HG02981 (cell line): ENCODE measurements around the gene PLEKHG4B.
"Not testable (repeated sequence)": the region's sequence is repeated elsewhere in the genome, so short reads cannot be mapped to it uniquely, and the experiment has no call there.

Experiments
- ATAC-seq: cut with Tn5 transposase; IDR thresholded peaks from one replicate; pipeline ENCODE4 v1.9.1; 2021; ENCODE audit warnings: mild to moderate bottlenecking, moderate library complexity; ENCODE audit not compliant: unreplicated experiment

PLEKHG4B gene

GRCh38 chr5:197892-198489, 106.0 kb downstream of the PLEKHG4B start:
- no peak for ATAC-seq

GRCh38 chr5:198516-199196, 106.7 kb downstream of the PLEKHG4B start:
- no peak for ATAC-seq

GRCh38 chr5:199197-199949, 107.4 kb downstream of the PLEKHG4B start:
- ATAC-seq, result no peak

GRCh38 chr5:199950-200645, 108.1 kb downstream of the PLEKHG4B start:
- no peak for ATAC-seq

GRCh38 chr5:200985-201384, 109.0 kb downstream of the PLEKHG4B start:
- ATAC-seq, result no peak

GRCh38 chr5:201672-202071, 109.7 kb downstream of the PLEKHG4B start:
- ATAC-seq, result no peak

GRCh38 chr5:203246-203930, 111.4 kb downstream of the PLEKHG4B start:
- ATAC-seq, result no peak

- no peak for ATAC-seq
These were observed 112.0 kb downstream of the PLEKHG4B start for GRCh38 chr5:204001-204400.

- ATAC-seq, result no peak
These were observed 112.5 kb downstream of the PLEKHG4B start for GRCh38 chr5:204462-204861.

- ATAC-seq, result no peak
These were observed 113.2 kb downstream of the PLEKHG4B start for GRCh38 chr5:204966-205670.

- no peak for ATAC-seq
These were observed 114.4 kb downstream of the PLEKHG4B start for GRCh38 chr5:206406-206805.

GRCh38 chr5:206927-207536, 115.1 kb downstream of the PLEKHG4B start:
- no peak for ATAC-seq

GRCh38 chr5:207599-207998, 115.6 kb downstream of the PLEKHG4B start:
- ATAC-seq, result no peak

- ATAC-seq, result no peak
These were observed 116.6 kb downstream of the PLEKHG4B start for GRCh38 chr5:208449-209114.

GRCh38 chr5:213803-214395, 121.9 kb downstream of the PLEKHG4B start:
- no peak for ATAC-seq

- ATAC-seq, result not testable (repeated sequence)
These were observed 123.3 kb downstream of the PLEKHG4B start for GRCh38 chr5:215256-215655.

GRCh38 chr5:216076-216475, 124.1 kb downstream of the PLEKHG4B start:
- not testable (repeated sequence) for ATAC-seq

GRCh38 chr5:217494-218456, 125.8 kb downstream of the PLEKHG4B start, which contains the start of the genes CCDC127 and SDHA:
TSS of gene CCDC127 (minus strand) at chr5:218153. CDS start at chr5:216849, 1,304 bp downstream.
TSS of gene SDHA (plus strand) at chr5:218320. CDS start at chr5:218356, 36 bp downstream.
- ATAC-seq, result peak; percentile 69
